HEK293 (cell line): ENCODE measurements around the gene OR5P2.

Experiments
- CTCF ChIA-PET: fragments of 350-600 bp; formaldehyde crosslinking; extraction: SDS; loops from one replicate; lab custom pipeline; 2021; ENCODE audit warnings: antibody characterized with exemption; lab: Yijun Ruan, JAX
- POLR2A ChIA-PET: fragments of 300-600 bp; formaldehyde crosslinking; extraction: SDS; loops from one replicate; lab custom pipeline; 2020; ENCODE audit warnings: antibody characterized with exemption, inconsistent platforms; lab: Yijun Ruan, JAX
- H3K27ac ChIP-seq: fragments of 200-500 bp; sonication (Bioruptor generic); 2 replicates; pipeline ENCODE4 v1.5.1; 2014; ENCODE audit warnings: low read depth, low read length, control low read depth, inconsistent platforms; ENCODE audit errors: extremely low read depth
- H3K36me3 ChIP-seq, 2 experiments: fragments of 200-500 bp in 1 of 2; sonication (Bioruptor generic) in 1 of 2; 1 replicate in 1 of 2; 2 replicates in 1 of 2; pipeline ENCODE4 v1.5.1; 2014 to 2017; ENCODE audit warnings: inconsistent platforms in 2 of 2, low read length in 2 of 2; ENCODE audit not compliant: control insufficient read depth in 2 of 2, insufficient read depth in 1 of 2
- H3K4me1 ChIP-seq: fragments of 200-500 bp; sonication (Bioruptor generic); 2 replicates; pipeline ENCODE4 v1.5.1; 2014; ENCODE audit warnings: mild to moderate bottlenecking, low read length, inconsistent platforms; ENCODE audit not compliant: control insufficient read depth, insufficient read depth
- H3K4me3 ChIP-seq: 2 replicates; pipeline ENCODE4 v1.5.1; 2011; ENCODE audit warnings: low read depth, mild to moderate bottlenecking, control low read depth, low read length, moderate library complexity
- H3K9me3 ChIP-seq: fragments of 200-500 bp; sonication (Bioruptor generic); 2 replicates; pipeline ENCODE4 v1.5.1; 2014; ENCODE audit warnings: low read depth, low read length, inconsistent platforms; ENCODE audit not compliant: control insufficient read depth, insufficient read depth
- KLF16 ChIP-seq: fragments of 450-650 bp; formaldehyde crosslinking; IDR thresholded peaks from 2 replicates; pipeline ENCODE4 v1.5.1; 2017; ENCODE audit warnings: missing biosample characterization, missing genetic modification characterization
- MYNN ChIP-seq: fragments of 450-650 bp; formaldehyde crosslinking; IDR thresholded peaks from 2 replicates; pipeline ENCODE4 v1.5.1; 2016; ENCODE audit warnings: missing biosample characterization, missing genetic modification characterization, borderline replicate concordance
- PRDM1 ChIP-seq: fragments of 450-650 bp; formaldehyde crosslinking; IDR thresholded peaks from 2 replicates; pipeline ENCODE4; 2016; ENCODE audit warnings: missing biosample characterization, missing genetic modification characterization
- SP3 ChIP-seq: fragments of 450-650 bp; formaldehyde crosslinking; IDR thresholded peaks from 2 replicates; pipeline ENCODE4 v1.5.1; 2016; ENCODE audit warnings: missing biosample characterization, missing genetic modification characterization
- ZBTB10 ChIP-seq: fragments of 450-650 bp; formaldehyde crosslinking; IDR thresholded peaks from 2 replicates; pipeline ENCODE4 v1.5.1; 2016; ENCODE audit warnings: missing biosample characterization, missing genetic modification characterization
- ZBTB48 ChIP-seq: fragments of 450-650 bp; formaldehyde crosslinking; IDR thresholded peaks from 2 replicates; pipeline ENCODE4 v1.5.1; 2016; ENCODE audit warnings: missing biosample characterization, missing genetic modification characterization
- ZEB2 ChIP-seq: fragments of 450-650 bp; formaldehyde crosslinking; IDR thresholded peaks from 2 replicates; pipeline ENCODE4 v1.5.1; 2016; ENCODE audit warnings: missing biosample characterization, missing genetic modification characterization
- ZNF10 ChIP-seq: fragments of 450-650 bp; formaldehyde crosslinking; IDR thresholded peaks from 2 replicates; pipeline ENCODE4 v1.5.1; 2017; ENCODE audit warnings: missing biosample characterization, missing genetic modification characterization
- ZNF157 ChIP-seq: fragments of 450-650 bp; formaldehyde crosslinking; IDR thresholded peaks from 2 replicates; pipeline ENCODE4 v1.5.1; 2016; ENCODE audit warnings: missing biosample characterization, missing genetic modification characterization
- ZNF169 ChIP-seq: fragments of 450-650 bp; formaldehyde crosslinking; IDR thresholded peaks from 2 replicates; pipeline ENCODE4 v1.5.1; 2016; ENCODE audit warnings: missing biosample characterization, missing genetic modification characterization
- ZNF2 ChIP-seq: fragments of 450-650 bp; formaldehyde crosslinking; IDR thresholded peaks from 2 replicates; pipeline ENCODE4 v1.5.1; 2016; ENCODE audit warnings: missing biosample characterization, missing genetic modification characterization
- ZNF311 ChIP-seq: fragments of 450-650 bp; formaldehyde crosslinking; IDR thresholded peaks from 2 replicates; pipeline ENCODE4 v1.5.1; 2017; ENCODE audit warnings: missing biosample characterization, missing genetic modification characterization, borderline replicate concordance
- ZNF335 ChIP-seq: fragments of 450-650 bp; formaldehyde crosslinking; conservative IDR thresholded peaks from 2 replicates; pipeline ENCODE4 v1.5.1; 2016; ENCODE audit warnings: missing biosample characterization, missing genetic modification characterization
- ZNF366 ChIP-seq: fragments of 450-650 bp; formaldehyde crosslinking; conservative IDR thresholded peaks from 2 replicates; pipeline ENCODE4 v1.5.1; 2016; ENCODE audit warnings: missing biosample characterization, missing genetic modification characterization
- ZNF391 ChIP-seq: fragments of 450-650 bp; formaldehyde crosslinking; IDR thresholded peaks from 2 replicates; pipeline ENCODE4 v1.5.1; 2016; ENCODE audit warnings: low read depth, missing biosample characterization, missing genetic modification characterization, borderline replicate concordance
- ZNF394 ChIP-seq: fragments of 450-650 bp; formaldehyde crosslinking; IDR thresholded peaks from 2 replicates; pipeline ENCODE4 v1.5.1; 2016; ENCODE audit warnings: missing biosample characterization, missing genetic modification characterization, mild to moderate bottlenecking, moderate library complexity, borderline replicate concordance
- ZNF549 ChIP-seq: fragments of 450-650 bp; IDR thresholded peaks from 2 replicates; pipeline ENCODE4 v1.5.1; 2018; ENCODE audit warnings: missing biosample characterization, missing genetic modification characterization, mild to moderate bottlenecking, inconsistent platforms, moderate library complexity
- ZNF561 ChIP-seq: fragments of 450-650 bp; IDR thresholded peaks from 2 replicates; pipeline ENCODE4 v1.5.1; 2018; ENCODE audit warnings: missing biosample characterization, missing genetic modification characterization, borderline replicate concordance
- ZNF596 ChIP-seq: fragments of 450-650 bp; IDR thresholded peaks from 2 replicates; pipeline ENCODE4 v1.5.0; 2018; ENCODE audit warnings: missing biosample characterization, mild to moderate bottlenecking, missing genetic modification characterization, moderate library complexity
- ZNF629 ChIP-seq: fragments of 450-650 bp; formaldehyde crosslinking; IDR thresholded peaks from 2 replicates; pipeline ENCODE4 v1.5.1; 2017; ENCODE audit warnings: missing biosample characterization, missing genetic modification characterization
- ZNF660 ChIP-seq: fragments of 450-650 bp; IDR thresholded peaks from 2 replicates; pipeline ENCODE4 v1.5.1; 2018; ENCODE audit warnings: missing biosample characterization, mild to moderate bottlenecking, missing genetic modification characterization
- ZNF747 ChIP-seq: fragments of 450-650 bp; formaldehyde crosslinking; IDR thresholded peaks from 2 replicates; pipeline ENCODE4 v1.5.1; 2016; ENCODE audit warnings: missing biosample characterization, missing genetic modification characterization
- ZNF768 ChIP-seq: fragments of 450-650 bp; formaldehyde crosslinking; IDR thresholded peaks from 2 replicates; pipeline ENCODE4 v1.5.1; 2018; ENCODE audit warnings: missing biosample characterization, mild to moderate bottlenecking, missing genetic modification characterization
- ZNF777 ChIP-seq: fragments of 450-650 bp; formaldehyde crosslinking; IDR thresholded peaks from 2 replicates; pipeline ENCODE4 v1.5.1; 2017; ENCODE audit warnings: missing biosample characterization, missing genetic modification characterization, borderline replicate concordance
- ZNF791 ChIP-seq: fragments of 450-650 bp; formaldehyde crosslinking; IDR thresholded peaks from 2 replicates; pipeline ENCODE4 v1.5.1; 2016; ENCODE audit warnings: missing biosample characterization, missing genetic modification characterization
- ZSCAN30 ChIP-seq: fragments of 450-650 bp; IDR thresholded peaks from 2 replicates; pipeline ENCODE4 v1.5.1; 2018; ENCODE audit warnings: missing biosample characterization, mild to moderate bottlenecking, missing genetic modification characterization, moderate library complexity
- TF ChIP-seq, protein P1 (sequence below): fragments of 450-650 bp; formaldehyde crosslinking; IDR thresholded peaks from 2 replicates; pipeline ENCODE4 v1.5.1; 2016; ENCODE audit warnings: missing biosample characterization, missing genetic modification characterization

OR5P2 gene

DNA sequence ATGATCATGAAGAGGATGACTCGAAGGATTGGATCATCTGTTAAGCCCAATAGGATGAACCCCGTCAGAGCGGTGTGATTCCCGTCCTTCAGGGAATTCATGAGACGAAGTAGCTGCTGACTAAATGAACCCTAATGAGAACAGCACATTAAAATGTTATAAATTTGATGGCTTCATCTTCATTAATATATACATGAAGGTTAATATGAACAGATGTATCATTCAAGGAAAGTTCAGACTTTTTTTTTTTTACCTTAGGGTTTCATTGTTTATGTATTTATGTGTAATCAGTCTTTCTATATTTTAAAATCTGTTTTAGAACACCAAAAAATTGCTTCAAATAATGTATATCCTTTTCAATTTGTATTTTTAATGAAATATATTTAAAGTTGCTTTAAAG is at the start of gene OR5P2:
OR5P2 (minus strand) TSS at position 101 of the 400 bp plus-strand sequence; CDS start at position 101, 0 bp downstream.
- no peak within 1 kb of the TSS for H3K4me3 ChIP-seq
- H3K36me3 ChIP-seq, result no peaks in the 10 kb centered on the region
- no peak within 1 kb of the TSS for H3K27ac ChIP-seq
- ChIA-PET POLR2A (no interaction called here), CTCF (no interaction called here)
- H3K4me1 ChIP-seq, result no peaks in the 10 kb centered on the region
- TF ChIP-seq ZBTB48 (tag by site-specific recombination), result no peak
- TF ChIP-seq ZNF157 (tag by site-specific recombination), result no peak
- TF ChIP-seq ZNF335 (tag by site-specific recombination), result no peak
- no peak for TF ChIP-seq ZNF549 (tag by site-specific recombination)
- TF ChIP-seq ZNF791, result no peak
- TF ChIP-seq ZNF394, result no peak
- no peak for TF ChIP-seq ZNF169 (tag by site-specific recombination)
- TF ChIP-seq ZNF777, result no peak
- no peak for TF ChIP-seq ZBTB10 (tag by site-specific recombination)
- no peak for TF ChIP-seq ZEB2
- no peak for TF ChIP-seq MYNN (tag by site-specific recombination)
- no peak for TF ChIP-seq ZNF10 (tag by site-specific recombination)
- no peak for TF ChIP-seq KLF16
- no peak for TF ChIP-seq ZNF366 (tag by site-specific recombination)
- no peak for TF ChIP-seq ZNF311 (tag by site-specific recombination)
- no peak for TF ChIP-seq ZNF629 (tag by site-specific recombination)
- no peak for TF ChIP-seq ZNF747 (tag by site-specific recombination)
- no peak for TF ChIP-seq PRDM1 (tag by site-specific recombination)
- H3K9me3 ChIP-seq, result no peaks in the 10 kb centered on the region

DNA sequence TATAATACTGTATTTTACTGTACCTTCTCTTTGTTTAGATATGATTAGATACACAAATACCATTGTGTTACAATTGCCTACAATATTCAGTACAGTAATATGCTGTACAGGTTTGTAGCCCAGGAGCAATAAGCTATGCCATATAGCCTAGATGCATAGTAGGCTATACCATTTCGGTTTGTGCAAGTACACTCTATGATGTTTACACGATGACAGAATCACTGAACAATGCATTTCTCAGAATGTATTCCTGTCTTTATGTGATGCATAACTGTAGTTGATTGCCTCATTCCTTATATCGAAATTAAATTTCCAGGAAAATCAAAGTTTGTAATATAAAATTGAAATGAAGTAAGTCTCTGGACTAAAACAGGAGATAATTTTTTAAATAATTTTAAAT is 49.3 kb upstream of the OR5P2 start:
- no peaks in the 10 kb centered on the region for H3K36me3 ChIP-seq
- H3K4me1 ChIP-seq, result no peaks in the 10 kb centered on the region
- CTCF ChIA-PET, result no interaction called here
- H3K4me3 ChIP-seq, result no peak overlapping the region
- H3K27ac ChIP-seq, result no peak overlapping the region
- no peaks in the 10 kb centered on the region for H3K9me3 ChIP-seq
- POLR2A ChIA-PET, result no interaction called here
- TF ChIP-seq ZNF391 (no peak), ZNF596 (tag by site-specific recombination) (no peak), ZNF768 (no peak), ZNF660 (tag by site-specific recombination) (no peak)

GRCh38 chr11:7844986-7845385 is 48.2 kb upstream of the OR5P2 start:
- TF ChIP-seq ZNF791, result no peak
- TF ChIP-seq SP3 (tag by site-specific recombination), result no peak
- TF ChIP-seq, protein P1, sequence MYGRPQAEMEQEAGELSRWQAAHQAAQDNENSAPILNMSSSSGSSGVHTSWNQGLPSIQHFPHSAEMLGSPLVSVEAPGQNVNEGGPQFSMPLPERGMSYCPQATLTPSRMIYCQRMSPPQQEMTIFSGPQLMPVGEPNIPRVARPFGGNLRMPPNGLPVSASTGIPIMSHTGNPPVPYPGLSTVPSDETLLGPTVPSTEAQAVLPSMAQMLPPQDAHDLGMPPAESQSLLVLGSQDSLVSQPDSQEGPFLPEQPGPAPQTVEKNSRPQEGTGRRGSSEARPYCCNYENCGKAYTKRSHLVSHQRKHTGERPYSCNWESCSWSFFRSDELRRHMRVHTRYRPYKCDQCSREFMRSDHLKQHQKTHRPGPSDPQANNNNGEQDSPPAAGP, result no peak
- no peak for TF ChIP-seq ZSCAN30 (tag by site-specific recombination)
- TF ChIP-seq ZNF561 (tag by site-specific recombination), result no peak
- TF ChIP-seq ZNF2 (tag by site-specific recombination), result no peak
- ChIA-PET POLR2A (no interaction called here), CTCF (no interaction called here)
- H3K27ac ChIP-seq, result no peak overlapping the region
- H3K4me3 ChIP-seq, result no peak overlapping the region
- H3K36me3 ChIP-seq, result no peaks in the 10 kb centered on the region
- no peaks in the 10 kb centered on the region for H3K4me1 ChIP-seq
- no peaks in the 10 kb centered on the region for H3K9me3 ChIP-seq
